ENCODE results near the gene NUP133. TPM values are rescaled to one million over a fixed set of nuclear protein-coding genes. Genes with fewer than 3 reads are reported as not detected.

NUP133 gene
- total RNA-seq (ENCODE audit: unreplicated experiment): 42.9 TPM
- long read RNA-seq, full-length matches to known transcripts: 8 of 11 reads
- long read RNA-seq, partial matches to known transcripts: 2 of 11 reads
- long read RNA-seq, other reads (novel, unspliced or antisense): 1 of 11 reads

GRCh38 chr1:229507951-229508822 is at the start of gene NUP133:
NUP133 (minus strand) TSS chr1:229508341; CDS start chr1:229508249, 92 bp downstream.
- TF ChIP-seq, protein P1, sequence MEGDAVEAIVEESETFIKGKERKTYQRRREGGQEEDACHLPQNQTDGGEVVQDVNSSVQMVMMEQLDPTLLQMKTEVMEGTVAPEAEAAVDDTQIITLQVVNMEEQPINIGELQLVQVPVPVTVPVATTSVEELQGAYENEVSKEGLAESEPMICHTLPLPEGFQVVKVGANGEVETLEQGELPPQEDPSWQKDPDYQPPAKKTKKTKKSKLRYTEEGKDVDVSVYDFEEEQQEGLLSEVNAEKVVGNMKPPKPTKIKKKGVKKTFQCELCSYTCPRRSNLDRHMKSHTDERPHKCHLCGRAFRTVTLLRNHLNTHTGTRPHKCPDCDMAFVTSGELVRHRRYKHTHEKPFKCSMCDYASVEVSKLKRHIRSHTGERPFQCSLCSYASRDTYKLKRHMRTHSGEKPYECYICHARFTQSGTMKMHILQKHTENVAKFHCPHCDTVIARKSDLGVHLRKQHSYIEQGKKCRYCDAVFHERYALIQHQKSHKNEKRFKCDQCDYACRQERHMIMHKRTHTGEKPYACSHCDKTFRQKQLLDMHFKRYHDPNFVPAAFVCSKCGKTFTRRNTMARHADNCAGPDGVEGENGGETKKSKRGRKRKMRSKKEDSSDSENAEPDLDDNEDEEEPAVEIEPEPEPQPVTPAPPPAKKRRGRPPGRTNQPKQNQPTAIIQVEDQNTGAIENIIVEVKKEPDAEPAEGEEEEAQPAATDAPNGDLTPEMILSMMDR (IDR thresholded peaks at IDR 0.05; ENCODE audit: partially characterized antibody, unreplicated experiment): no peak
- Mint-ChIP-seq H3K9me3 (ENCODE audit: unreplicated experiment) (peaks cover 9% of the 10 kb centered on the region), H3K27ac (ENCODE audit: unreplicated experiment) (peak within 1 kb of the TSS; percentile 95), H3K36me3 (ENCODE audit: unreplicated experiment) (no peaks in the 10 kb centered on the region), H3K27me3 (ENCODE audit: unreplicated experiment) (peaks cover 6% of the 10 kb centered on the region), H3K4me3 (ENCODE audit: unreplicated experiment) (peak within 1 kb of the TSS; percentile 94), H3K4me1 (ENCODE audit: low read depth, unreplicated experiment) (peaks cover 10% of the 10 kb centered on the region)
- peak; percentile 99 for DNase-seq

DNA sequence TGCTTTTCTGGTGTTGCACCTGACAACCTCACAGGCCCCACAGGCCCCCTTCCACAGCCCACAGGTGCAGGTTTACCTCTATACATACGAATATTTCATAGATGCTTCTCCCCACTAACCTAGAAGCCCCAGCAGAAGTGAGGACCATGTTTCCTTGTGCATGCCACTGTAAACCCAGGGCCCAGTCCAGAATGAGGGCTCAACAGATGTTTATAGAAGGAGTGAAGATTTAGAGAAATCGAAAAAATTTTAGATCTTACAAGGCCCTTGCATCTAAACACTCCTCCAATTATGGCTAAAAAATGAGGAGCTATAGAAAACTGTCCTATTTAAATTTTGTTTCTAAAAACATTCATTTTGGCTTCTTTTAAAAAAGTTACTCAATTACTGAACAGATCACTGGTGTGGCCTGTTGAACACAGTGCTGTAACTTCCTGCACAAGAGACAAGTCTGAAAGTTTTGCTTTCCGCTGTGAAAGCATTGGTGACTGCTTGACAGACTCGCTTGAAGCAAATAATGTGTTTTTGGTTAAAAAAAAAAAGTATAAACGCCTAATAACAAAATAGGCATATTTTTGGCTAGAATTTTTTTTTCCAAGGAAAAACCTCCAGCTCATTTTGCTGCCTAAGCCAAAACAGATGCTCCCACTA is 49.2 kb upstream of the NUP133 start:
- TF ChIP-seq, protein P1 (IDR thresholded peaks at IDR 0.05; ENCODE audit: partially characterized antibody, unreplicated experiment): no peak
- Mint-ChIP-seq H3K27me3 (ENCODE audit: unreplicated experiment) (peaks cover 8% of the 10 kb centered on the region), H3K4me3 (ENCODE audit: unreplicated experiment) (peak overlapping the region; percentile 93), H3K27ac (ENCODE audit: unreplicated experiment) (peak overlapping the region; percentile 91), H3K36me3 (ENCODE audit: unreplicated experiment) (no peaks in the 10 kb centered on the region), H3K4me1 (ENCODE audit: low read depth, unreplicated experiment) (peaks cover 17% of the 10 kb centered on the region), H3K9me3 (ENCODE audit: unreplicated experiment) (peaks cover 4% of the 10 kb centered on the region)
- no peak for DNase-seq

DNA sequence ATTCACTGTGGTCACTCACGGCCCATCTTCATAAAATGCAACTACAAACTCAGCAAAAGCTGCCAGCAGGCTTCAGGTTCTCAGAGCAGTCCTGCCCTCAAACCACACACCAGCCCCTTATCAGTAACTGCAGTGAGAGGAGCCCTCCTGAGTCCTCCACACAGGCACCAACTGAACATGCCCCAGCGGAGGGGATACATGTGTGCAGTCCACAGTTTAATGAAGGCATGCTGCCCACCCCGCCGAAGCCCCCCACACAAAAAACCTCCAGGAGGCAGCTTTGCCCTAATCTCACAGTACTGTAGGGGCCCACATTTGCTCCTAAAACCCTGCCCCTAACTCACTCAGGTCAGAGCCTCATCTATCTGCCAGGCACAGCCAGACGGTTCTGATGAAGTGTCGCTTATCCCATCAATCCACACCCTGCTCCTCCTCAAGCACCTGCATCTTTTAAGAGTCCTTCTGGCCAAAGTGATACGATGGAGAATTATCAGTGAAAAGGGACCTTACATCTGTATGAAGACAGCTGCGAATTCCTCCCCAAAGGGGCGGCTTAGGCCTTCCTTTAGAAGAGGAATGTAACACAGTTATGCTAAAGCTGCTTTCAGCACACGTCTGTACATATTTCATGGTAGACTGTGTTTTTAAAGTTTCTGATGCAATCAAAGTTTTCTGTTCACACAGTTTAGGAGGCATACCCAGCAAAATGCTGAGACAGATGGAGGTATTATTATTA is 46.9 kb upstream of the NUP133 start:
- H3K36me3 Mint-ChIP-seq (ENCODE audit: unreplicated experiment): no peaks in the 10 kb centered on the region
- peaks cover 4% of the 10 kb centered on the region for H3K9me3 Mint-ChIP-seq (ENCODE audit: unreplicated experiment)
- peaks cover 19% of the 10 kb centered on the region for H3K4me1 Mint-ChIP-seq (ENCODE audit: low read depth, unreplicated experiment)
- no peak for DNase-seq
- H3K27ac Mint-ChIP-seq (ENCODE audit: unreplicated experiment): no peak overlapping the region
- TF ChIP-seq, protein P1 (IDR thresholded peaks at IDR 0.05; ENCODE audit: partially characterized antibody, unreplicated experiment): no peak
- H3K27me3 Mint-ChIP-seq (ENCODE audit: unreplicated experiment): peaks cover 8% of the 10 kb centered on the region
- no peak overlapping the region for H3K4me3 Mint-ChIP-seq (ENCODE audit: unreplicated experiment)

DNA sequence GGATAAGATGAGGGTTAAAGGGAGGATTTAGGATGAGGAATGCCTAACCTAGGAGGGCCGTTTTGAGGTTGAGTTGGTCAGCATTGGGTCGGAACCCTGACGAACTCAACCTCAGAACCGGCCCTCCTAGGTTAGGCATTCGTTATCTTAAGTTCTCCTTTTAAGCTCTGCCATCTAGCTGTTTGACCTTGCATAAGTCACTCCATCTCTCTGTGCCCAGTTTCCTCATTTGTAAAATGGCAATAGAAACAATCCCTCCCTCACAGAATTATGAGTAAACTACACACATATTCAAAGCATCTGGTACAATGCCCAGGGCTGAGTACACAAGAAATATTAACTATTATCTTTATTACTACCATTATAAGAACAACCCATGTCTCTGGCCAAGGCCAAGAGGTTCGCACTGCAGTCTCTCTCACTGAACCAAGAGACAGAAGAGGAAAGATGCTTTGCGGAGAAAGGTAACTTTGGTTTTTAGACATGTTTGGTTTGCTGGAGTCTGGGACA is 45.5 kb upstream of the NUP133 start:
- Mint-ChIP-seq H3K36me3 (ENCODE audit: unreplicated experiment) (no peaks in the 10 kb centered on the region), H3K4me1 (ENCODE audit: low read depth, unreplicated experiment) (peaks cover 19% of the 10 kb centered on the region), H3K27ac (ENCODE audit: unreplicated experiment) (no peak overlapping the region), H3K9me3 (ENCODE audit: unreplicated experiment) (peaks cover 2% of the 10 kb centered on the region), H3K27me3 (ENCODE audit: unreplicated experiment) (no peaks in the 10 kb centered on the region), H3K4me3 (ENCODE audit: unreplicated experiment) (no peak overlapping the region)
- DNase-seq: no peak
- TF ChIP-seq, protein P1 (IDR thresholded peaks at IDR 0.05; ENCODE audit: partially characterized antibody, unreplicated experiment): no peak

All from glutamatergic neuron (in vitro differentiated cells).